ENCODE measurements around the gene VAMP7. TPM values are rescaled to one million over a fixed set of nuclear protein-coding genes. Genes with fewer than 3 reads are reported as not detected.

Gene VAMP7
- total RNA-seq, 1 experiment from 2014 or later = 19.9 TPM

DNA sequence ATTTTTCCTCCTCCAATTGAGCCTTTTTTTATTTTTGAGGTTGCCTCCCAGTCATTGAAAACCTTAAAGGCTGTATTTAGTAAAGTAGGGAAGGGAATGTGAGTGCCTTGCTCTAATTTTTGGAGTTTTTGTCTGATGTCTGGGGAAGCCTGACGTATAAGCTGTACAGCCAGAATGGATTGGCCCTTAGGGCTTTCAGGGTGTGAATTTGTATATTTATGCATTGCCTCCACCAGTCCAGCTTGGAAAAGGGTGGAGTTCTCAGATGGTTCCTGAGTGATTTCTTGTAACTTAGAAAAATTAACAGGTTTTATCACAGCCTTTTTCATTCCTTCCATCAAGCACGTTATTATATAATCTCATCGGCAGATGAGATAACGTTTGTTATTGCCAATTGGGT lies 107.7 kb downstream of the VAMP7 start:
- no CpG with 5 or more reads among the region's 4 CpGs for WGBS (ENCODE audit: extremely low coverage, insufficient read length, low lambda C conversion rate)
- Histone ChIP-seq H3K4me1 (ENCODE audit: insufficient read depth, low read length) (no peaks in the 10 kb centered on the region), H3K79me1 (ENCODE audit: insufficient read depth, low read depth, low read length, poor library complexity, severe bottlenecking) (no peaks in the 10 kb centered on the region), H4K8ac (replicated peaks; ENCODE audit: insufficient read length, low read depth, low read length) (no peak overlapping the region), H3K23ac (ENCODE audit: insufficient read length, low read depth, low read length) (no peak overlapping the region), H3K27me3 (ENCODE audit: insufficient read depth, low read length) (no peaks in the 10 kb centered on the region; the same call in 1 of the 2 replicates), H4K20me1 (ENCODE audit: control insufficient read depth, insufficient read depth, insufficient read length) (no peaks in the 10 kb centered on the region), H3K56ac (ENCODE audit: insufficient read length, low read depth, low read length) (no peak overlapping the region), H4K5ac (ENCODE audit: insufficient read length, low read depth, low read length) (no peak overlapping the region), H2BK20ac (ENCODE audit: low read depth, low read length, poor library complexity, severe bottlenecking) (no peak overlapping the region), H3K14ac (ENCODE audit: insufficient read depth, low read length) (no peak overlapping the region), H2BK12ac (ENCODE audit: insufficient read length, low read depth, low read length) (no peak overlapping the region), H3K18ac (ENCODE audit: insufficient read length, low read depth, low read length) (no peak overlapping the region), H3K9ac (ENCODE audit: extremely low read depth, insufficient read length, low read length) (no peak overlapping the region), H2AK5ac (ENCODE audit: insufficient read length, low read length) (no peak overlapping the region), H2BK120ac (ENCODE audit: low read depth, low read length, poor library complexity, severe bottlenecking) (no peak overlapping the region), H2BK5ac (ENCODE audit: insufficient read length, low read length) (no peak overlapping the region), H3K27ac (ENCODE audit: insufficient read length, low read depth, low read length) (no peak overlapping the region), H3T11ph (ENCODE audit: low read length) (no peak overlapping the region), H3K4me2 (ENCODE audit: insufficient read depth, insufficient read length, low read length) (no peak overlapping the region), H3K79me2 (ENCODE audit: insufficient read depth, low read length) (no peaks in the 10 kb centered on the region), H3K9me3 (ENCODE audit: control insufficient read depth, low read depth, low read length) (peaks cover 32% of the 10 kb centered on the region), H2BK15ac (ENCODE audit: low read depth, low read length) (no peak overlapping the region), H3K4ac (ENCODE audit: low read depth, low read length) (no peak overlapping the region), H2AFZ (ENCODE audit: low read length) (no peak overlapping the region), H4K91ac (ENCODE audit: insufficient read length, low read depth, low read length) (no peak overlapping the region), H3K23me2 (ENCODE audit: insufficient read length, low read depth, low read length, poor library complexity, severe bottlenecking) (no peaks in the 10 kb centered on the region)
- Mint-ChIP-seq H3K9me3 (peaks cover 52 to 60% of the 10 kb centered on the region in 2 experiments), H3K36me3 (ENCODE audit: insufficient read depth in 1 of 3, low read depth in 3 of 3) (peaks cover 0 to 4% (median 3%) of the 10 kb centered on the region in 3 experiments; a peak in 5 of 7 replicates), H3K27me3 (ENCODE audit: low read depth) (no peaks in the 10 kb centered on the region; the same call in 1 of the 2 replicates), H3K27ac (no peak overlapping the region), H3K4me1 (no peaks in the 10 kb centered on the region), H3K4me3 (no peak overlapping the region)
- DNase-seq = no peak
- TF ChIP-seq, protein P1, sequence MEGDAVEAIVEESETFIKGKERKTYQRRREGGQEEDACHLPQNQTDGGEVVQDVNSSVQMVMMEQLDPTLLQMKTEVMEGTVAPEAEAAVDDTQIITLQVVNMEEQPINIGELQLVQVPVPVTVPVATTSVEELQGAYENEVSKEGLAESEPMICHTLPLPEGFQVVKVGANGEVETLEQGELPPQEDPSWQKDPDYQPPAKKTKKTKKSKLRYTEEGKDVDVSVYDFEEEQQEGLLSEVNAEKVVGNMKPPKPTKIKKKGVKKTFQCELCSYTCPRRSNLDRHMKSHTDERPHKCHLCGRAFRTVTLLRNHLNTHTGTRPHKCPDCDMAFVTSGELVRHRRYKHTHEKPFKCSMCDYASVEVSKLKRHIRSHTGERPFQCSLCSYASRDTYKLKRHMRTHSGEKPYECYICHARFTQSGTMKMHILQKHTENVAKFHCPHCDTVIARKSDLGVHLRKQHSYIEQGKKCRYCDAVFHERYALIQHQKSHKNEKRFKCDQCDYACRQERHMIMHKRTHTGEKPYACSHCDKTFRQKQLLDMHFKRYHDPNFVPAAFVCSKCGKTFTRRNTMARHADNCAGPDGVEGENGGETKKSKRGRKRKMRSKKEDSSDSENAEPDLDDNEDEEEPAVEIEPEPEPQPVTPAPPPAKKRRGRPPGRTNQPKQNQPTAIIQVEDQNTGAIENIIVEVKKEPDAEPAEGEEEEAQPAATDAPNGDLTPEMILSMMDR (conservative IDR thresholded peaks at IDR 0.05) = no peak

Other genes starting within 250 kb of the VAMP7 start
- gene IL9R, start 116.4 kb downstream of the VAMP7 start, total RNA-seq (2021) = 0.72 and 1.1 TPM in 2 replicates

Data from H9 (cell line).